Mucosa of gallbladder (tissue), 1 donor: ENCODE data around the gene PAX8. TPM values are rescaled to one million over a fixed set of nuclear protein-coding genes. Genes with fewer than 3 reads are reported as not detected.
A peak's percentile ranks its signal among the peaks of the same experiment; 100 is the strongest.

Experiments used
- DNase-seq: peaks from one replicate; pipeline ENCODE4 v3.0.0-alpha.2; 2020; ENCODE audit warnings: low spot score
- total RNA-seq: library from RNA; stranded (reverse); gene quantifications from one replicate; pipeline ENCODE4 v1.2.1, GENCODE V29; 2021
- donor health status: DM: no; HTN: no; CAD: no.

The PAX8 gene
- total RNA-seq, 1 donor from 2014 or later, result 3.5 TPM

GRCh38 chr2:113220970-113221708, 57.6 kb downstream of the PAX8 start:
- no peak for DNase-seq

GRCh38 chr2:113219889-113220641, 58.7 kb downstream of the PAX8 start:
- peak; percentile 82 for DNase-seq

GRCh38 chr2:113219525-113219888, 59.2 kb downstream of the PAX8 start:
- no peak for DNase-seq

GRCh38 chr2:113219092-113219441, 59.7 kb downstream of the PAX8 start:
- DNase-seq, result no peak

- peak; percentile 83 for DNase-seq
Observed at GRCh38 chr2:113218283-113219091, 60.2 kb downstream of the PAX8 start.

- no peak for DNase-seq
Observed at GRCh38 chr2:113217455-113218282, 61.1 kb downstream of the PAX8 start.

- no peak for DNase-seq
Observed at GRCh38 chr2:113216891-113217454, 61.7 kb downstream of the PAX8 start.

GRCh38 chr2:113216321-113216720, 62.4 kb downstream of the PAX8 start:
- DNase-seq, result no peak

- no peak for DNase-seq
Observed at GRCh38 chr2:113215056-113215455, 63.7 kb downstream of the PAX8 start.

GRCh38 chr2:113214141-113214540, 64.6 kb downstream of the PAX8 start:
- no peak for DNase-seq

- DNase-seq, result no peak
Observed at GRCh38 chr2:113213061-113213930, 65.4 kb downstream of the PAX8 start.

- no peak for DNase-seq
Observed at GRCh38 chr2:113212245-113213060, 66.3 kb downstream of the PAX8 start.

GRCh38 chr2:113211226-113212105, 67.3 kb downstream of the PAX8 start:
- DNase-seq, result no peak

- DNase-seq, result no peak
Observed at GRCh38 chr2:113209646-113210171, 69.0 kb downstream of the PAX8 start.

GRCh38 chr2:113209011-113209645, 69.6 kb downstream of the PAX8 start:
- DNase-seq, result no peak

- no peak for DNase-seq
Observed at GRCh38 chr2:113208396-113208795, 70.3 kb downstream of the PAX8 start.

- DNase-seq, result no peak
Observed at GRCh38 chr2:113207021-113207420, 71.7 kb downstream of the PAX8 start.

- DNase-seq, result no peak
Observed at GRCh38 chr2:113206251-113206650, 72.5 kb downstream of the PAX8 start.
